Measurements from ENCODE around the gene LAIR2. TPM values are rescaled to one million over a fixed set of nuclear protein-coding genes. Genes with fewer than 3 reads are reported as not detected.

Gene LAIR2
- total and polyA plus RNA-seq, 4 donors, result 1.7 TPM; not detected in 3

DNA sequence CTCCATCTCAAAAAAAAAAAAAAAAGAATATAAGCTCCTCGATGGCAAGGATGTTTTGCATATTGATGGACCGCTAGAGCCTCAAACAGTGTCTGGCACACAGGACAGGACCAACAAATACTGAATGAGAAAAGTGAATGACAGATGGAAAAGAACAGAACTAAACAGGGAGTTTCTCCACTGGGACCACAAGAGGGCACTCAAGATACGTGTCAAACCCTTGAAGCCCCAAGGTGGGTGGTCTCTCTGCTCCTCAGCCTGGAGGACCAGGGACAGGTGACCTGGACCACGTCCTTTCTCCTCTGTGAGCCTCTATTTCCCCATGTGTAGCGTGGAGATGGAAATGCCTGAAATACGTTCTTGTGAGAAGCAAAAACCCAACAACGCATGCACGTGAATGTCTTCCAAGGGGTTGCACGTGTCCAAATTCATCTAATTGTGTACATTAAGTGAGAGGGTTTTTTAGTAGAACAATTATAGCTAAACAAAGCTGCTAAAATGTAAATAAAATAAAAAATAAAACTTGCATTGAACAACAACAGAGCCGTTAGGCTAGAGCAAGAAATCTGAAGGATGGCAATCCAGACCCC, 23.9 kb upstream of the LAIR2 start:
- peaks cover 0 to 2% (median 0%) of the 10 kb centered on the region in 3 donors for H3K27me3 ChIP-seq (ENCODE audit: control insufficient read depth in 3 of 3, insufficient read depth in 3 of 3, low read length in 2 of 3)
- TF ChIP-seq, protein P1, sequence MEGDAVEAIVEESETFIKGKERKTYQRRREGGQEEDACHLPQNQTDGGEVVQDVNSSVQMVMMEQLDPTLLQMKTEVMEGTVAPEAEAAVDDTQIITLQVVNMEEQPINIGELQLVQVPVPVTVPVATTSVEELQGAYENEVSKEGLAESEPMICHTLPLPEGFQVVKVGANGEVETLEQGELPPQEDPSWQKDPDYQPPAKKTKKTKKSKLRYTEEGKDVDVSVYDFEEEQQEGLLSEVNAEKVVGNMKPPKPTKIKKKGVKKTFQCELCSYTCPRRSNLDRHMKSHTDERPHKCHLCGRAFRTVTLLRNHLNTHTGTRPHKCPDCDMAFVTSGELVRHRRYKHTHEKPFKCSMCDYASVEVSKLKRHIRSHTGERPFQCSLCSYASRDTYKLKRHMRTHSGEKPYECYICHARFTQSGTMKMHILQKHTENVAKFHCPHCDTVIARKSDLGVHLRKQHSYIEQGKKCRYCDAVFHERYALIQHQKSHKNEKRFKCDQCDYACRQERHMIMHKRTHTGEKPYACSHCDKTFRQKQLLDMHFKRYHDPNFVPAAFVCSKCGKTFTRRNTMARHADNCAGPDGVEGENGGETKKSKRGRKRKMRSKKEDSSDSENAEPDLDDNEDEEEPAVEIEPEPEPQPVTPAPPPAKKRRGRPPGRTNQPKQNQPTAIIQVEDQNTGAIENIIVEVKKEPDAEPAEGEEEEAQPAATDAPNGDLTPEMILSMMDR (IDR thresholded peaks at IDR 0.05; ENCODE audit: control extremely low read depth, extremely low read depth), result peak; percentile 44

DNA sequence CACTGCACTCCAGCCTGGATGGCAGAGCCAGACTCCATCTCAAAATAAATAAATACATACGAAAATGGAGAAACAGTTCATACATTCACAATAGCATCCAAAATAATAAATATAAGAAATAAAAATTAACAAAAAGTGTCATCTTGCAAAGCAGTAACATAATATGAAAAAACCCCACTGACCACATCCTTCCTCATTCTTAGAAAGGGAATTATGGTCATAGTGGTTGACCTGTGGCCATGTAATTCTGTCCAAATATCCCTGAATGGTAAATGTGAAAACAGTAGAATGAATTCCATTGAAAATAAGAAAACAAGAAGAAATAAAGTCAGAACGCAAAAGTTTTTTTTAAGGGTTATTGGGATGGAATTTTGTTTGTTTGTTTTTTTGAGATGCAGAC, 22.6 kb upstream of the LAIR2 start:
- ATAC-seq (ENCODE audit: insufficient read depth, low FRiP score), result no peak
- TF ChIP-seq, protein P1 (IDR thresholded peaks at IDR 0.05; ENCODE audit: control extremely low read depth, extremely low read depth), result no peak
- H3K4me3 ChIP-seq, result no peak overlapping the region
- H3K4me1 ChIP-seq (ENCODE audit: control insufficient read depth in 5 of 5, insufficient read depth in 5 of 5, low read length in 5 of 5), result peaks cover 0 to 2% (median 0%) of the 10 kb centered on the region in 5 donors
- no peaks in the 10 kb centered on the region for H3K36me3 ChIP-seq (ENCODE audit: control insufficient read depth in 4 of 4, insufficient read depth in 4 of 4, low read length in 4 of 4)
- no peak overlapping the region for H3K9ac ChIP-seq (ENCODE audit: insufficient read depth in 1 of 2, low read length in 2 of 2)
- DNase-seq, result no peak
- no peak overlapping the region for H3K27ac ChIP-seq (ENCODE audit: low read depth in 1 of 2, low read length in 1 of 2)
- WGBS, 2 donors, result 39 to 69% methylated on average over 2 of the region's 2 CpGs
- no peaks in the 10 kb centered on the region for H3K9me3 ChIP-seq (ENCODE audit: control insufficient read depth in 4 of 4, insufficient read depth in 3 of 4, low read length in 3 of 4)
- H3K27me3 ChIP-seq (ENCODE audit: control insufficient read depth in 3 of 3, insufficient read depth in 3 of 3, low read length in 2 of 3), result peaks cover 0 to 2% (median 0%) of the 10 kb centered on the region in 3 donors

More for the DNA sequence above, 23.9 kb upstream of the LAIR2 start:
- Histone ChIP-seq H3K27ac (ENCODE audit: low read depth in 1 of 2, low read length in 1 of 2) (no peak overlapping the region), H3K4me3 (no peak overlapping the region), H3K4me1 (ENCODE audit: control insufficient read depth in 5 of 5, insufficient read depth in 5 of 5, low read length in 5 of 5) (peaks cover 0 to 5% (median 0%) of the 10 kb centered on the region in 5 donors), H3K9ac (ENCODE audit: insufficient read depth in 1 of 2, low read length in 2 of 2) (no peak overlapping the region), H3K9me3 (ENCODE audit: control insufficient read depth in 4 of 4, insufficient read depth in 3 of 4, low read length in 3 of 4) (no peaks in the 10 kb centered on the region), H3K36me3 (ENCODE audit: control insufficient read depth in 4 of 4, insufficient read depth in 4 of 4, low read length in 4 of 4) (no peaks in the 10 kb centered on the region)
- no peak for ATAC-seq (ENCODE audit: insufficient read depth, low FRiP score)
- peak; percentile 60 to 78 (median 75) for DNase-seq
- WGBS, 2 donors, result 15 to 16% methylated on average over 10 of the region's 10 CpGs

DNA sequence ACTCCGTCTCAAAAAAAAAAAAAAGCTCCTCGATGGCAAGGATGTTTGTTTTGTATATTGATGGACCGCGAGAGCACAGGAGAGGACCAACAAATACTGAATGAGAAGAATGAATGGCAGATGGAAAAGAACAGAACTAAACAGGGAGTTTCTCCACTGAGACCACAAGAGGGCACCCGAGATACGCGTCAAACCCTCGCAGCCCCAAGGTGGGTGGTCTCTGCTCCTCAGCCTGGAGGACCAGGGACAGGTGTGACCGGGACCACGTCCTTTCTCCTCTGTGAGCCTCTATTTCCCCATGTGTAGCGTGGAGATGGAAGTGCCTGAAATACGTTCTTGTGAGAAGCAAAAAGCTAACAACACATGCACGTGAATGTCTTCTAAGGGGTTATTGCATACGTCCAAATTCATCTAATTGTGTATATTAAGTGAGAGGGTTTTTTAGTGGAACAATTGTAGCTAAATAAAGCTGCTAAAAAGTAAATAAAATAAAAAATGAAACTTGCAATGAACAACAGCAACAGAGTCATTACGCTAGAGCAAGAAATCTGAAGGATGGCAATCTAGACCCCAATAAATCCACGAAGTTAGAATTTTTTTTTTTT, 21.2 kb upstream of the LAIR2 start:
- H3K4me3 ChIP-seq, result no peak overlapping the region
- 12 to 14% methylated on average over 16 of the region's 16 CpGs for WGBS, 2 donors

More for the DNA sequence above, 21.2 kb upstream of the LAIR2 start:
- Histone ChIP-seq H3K9ac (ENCODE audit: insufficient read depth in 1 of 2, low read length in 2 of 2) (no peak overlapping the region), H3K36me3 (ENCODE audit: control insufficient read depth in 4 of 4, insufficient read depth in 4 of 4, low read length in 4 of 4) (no peaks in the 10 kb centered on the region), H3K27ac (ENCODE audit: low read depth in 1 of 2, low read length in 1 of 2) (no peak overlapping the region), H3K9me3 (ENCODE audit: control insufficient read depth in 4 of 4, insufficient read depth in 3 of 4, low read length in 3 of 4) (no peaks in the 10 kb centered on the region), H3K27me3 (ENCODE audit: control insufficient read depth in 3 of 3, insufficient read depth in 3 of 3, low read length in 2 of 3) (peaks cover 0 to 2% (median 0%) of the 10 kb centered on the region in 3 donors), H3K4me1 (ENCODE audit: control insufficient read depth in 5 of 5, insufficient read depth in 5 of 5, low read length in 5 of 5) (peaks cover 0 to 2% (median 0%) of the 10 kb centered on the region in 5 donors)
- TF ChIP-seq, protein P1 (IDR thresholded peaks at IDR 0.05; ENCODE audit: control extremely low read depth, extremely low read depth), result peak; percentile 40
- ATAC-seq (ENCODE audit: insufficient read depth, low FRiP score) (no peak), DNase-seq (peak; percentile 59 to 75 (median 63))

All from lung (tissue), 12 donors.